GM19397 (cell line): ENCODE measurements around the gene CCDC88B.
"Not testable (repeated sequence)": the region's sequence is repeated elsewhere in the genome, so short reads cannot be mapped to it uniquely, and the experiment has no call there.

ENCODE experiments used
- ATAC-seq: cut with Tn5 transposase; IDR thresholded peaks from one replicate; pipeline ENCODE4 v1.9.1; 2021; ENCODE audit warnings: mild to moderate bottlenecking, moderate library complexity; ENCODE audit not compliant: unreplicated experiment

Gene CCDC88B

GRCh38 chr11:64318766-64319761 lies 20.9 kb upstream of the CCDC88B start:
- ATAC-seq: no peak

DNA sequence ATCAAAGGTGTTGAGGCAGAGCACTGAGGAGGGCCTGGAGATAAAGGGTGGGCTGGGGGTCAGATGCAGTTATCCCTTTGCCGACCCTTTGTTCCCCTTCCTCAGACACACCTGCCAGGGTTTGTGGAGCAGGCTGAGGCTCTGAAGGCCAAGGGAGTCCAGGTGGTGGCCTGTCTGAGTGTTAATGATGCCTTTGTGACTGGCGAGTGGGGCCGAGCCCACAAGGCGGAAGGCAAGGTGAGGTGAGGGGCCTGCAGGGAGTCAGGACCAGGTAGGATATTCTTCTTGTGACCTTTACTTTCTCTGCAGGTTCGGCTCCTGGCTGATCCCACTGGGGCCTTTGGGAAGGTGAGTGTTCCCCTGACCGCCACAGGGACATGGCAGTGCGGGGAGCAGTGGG lies 19.4 kb upstream of the CCDC88B start:
- no peak for ATAC-seq

- ATAC-seq: no peak
Measured at GRCh38 chr11:64321026-64321425, 19.0 kb upstream of the CCDC88B start.

DNA sequence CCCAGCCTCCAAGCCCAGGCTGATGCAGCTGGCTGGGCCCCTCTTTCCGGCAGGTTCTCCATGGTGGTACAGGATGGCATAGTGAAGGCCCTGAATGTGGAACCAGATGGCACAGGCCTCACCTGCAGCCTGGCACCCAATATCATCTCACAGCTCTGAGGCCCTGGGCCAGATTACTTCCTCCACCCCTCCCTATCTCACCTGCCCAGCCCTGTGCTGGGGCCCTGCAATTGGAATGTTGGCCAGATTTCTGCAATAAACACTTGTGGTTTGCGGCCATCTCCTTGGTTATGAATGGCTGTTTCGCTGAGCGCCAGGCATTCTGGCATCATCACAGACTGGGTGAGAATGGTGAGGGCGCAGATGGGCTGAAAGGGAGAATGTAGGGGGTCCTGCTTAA lies 18.5 kb upstream of the CCDC88B start:
- no peak for ATAC-seq

DNA sequence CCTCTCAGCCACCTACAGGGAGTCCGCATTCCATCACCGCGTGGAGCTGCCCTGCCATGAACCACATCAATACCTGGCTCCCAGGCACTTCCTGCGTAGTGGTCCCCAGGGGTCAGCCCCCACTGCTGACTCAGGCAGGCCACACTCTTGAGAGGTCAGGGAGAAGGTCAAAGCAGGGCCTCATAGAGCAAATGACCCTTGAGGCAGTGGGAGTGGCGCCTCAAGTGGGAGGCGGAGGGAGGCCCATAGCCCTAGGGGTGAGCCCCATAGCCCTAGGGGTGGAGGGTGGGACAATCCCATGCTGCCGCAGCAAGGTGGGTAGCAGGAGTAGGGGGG lies 17.1 kb upstream of the CCDC88B start:
- ATAC-seq: no peak

- ATAC-seq: no peak
Measured at GRCh38 chr11:64323373-64323772, 16.6 kb upstream of the CCDC88B start.

DNA sequence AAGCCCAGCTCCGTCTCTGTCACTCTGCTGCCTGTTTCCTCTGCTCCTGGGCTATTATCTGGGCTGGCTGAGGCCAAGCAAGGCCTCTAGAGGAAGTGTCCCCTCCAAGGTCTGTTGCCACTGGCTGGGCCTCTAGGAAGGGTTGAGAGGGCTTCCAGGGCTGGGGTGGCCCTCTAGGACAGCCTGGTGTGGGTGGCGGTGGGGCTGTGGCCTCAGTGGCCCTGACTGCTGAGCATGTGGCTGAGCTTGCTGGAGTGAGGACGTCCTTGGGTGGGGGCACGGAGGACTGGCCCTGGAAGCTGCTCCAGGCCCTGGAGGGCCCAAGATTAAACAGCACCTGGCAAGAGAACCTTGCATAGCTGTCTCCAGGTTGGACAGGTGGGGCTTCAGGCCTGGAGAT lies 16.0 kb upstream of the CCDC88B start:
- ATAC-seq: not testable (repeated sequence)

GRCh38 chr11:64324692-64325469 lies 15.1 kb upstream of the CCDC88B start:
- ATAC-seq: no peak

DNA sequence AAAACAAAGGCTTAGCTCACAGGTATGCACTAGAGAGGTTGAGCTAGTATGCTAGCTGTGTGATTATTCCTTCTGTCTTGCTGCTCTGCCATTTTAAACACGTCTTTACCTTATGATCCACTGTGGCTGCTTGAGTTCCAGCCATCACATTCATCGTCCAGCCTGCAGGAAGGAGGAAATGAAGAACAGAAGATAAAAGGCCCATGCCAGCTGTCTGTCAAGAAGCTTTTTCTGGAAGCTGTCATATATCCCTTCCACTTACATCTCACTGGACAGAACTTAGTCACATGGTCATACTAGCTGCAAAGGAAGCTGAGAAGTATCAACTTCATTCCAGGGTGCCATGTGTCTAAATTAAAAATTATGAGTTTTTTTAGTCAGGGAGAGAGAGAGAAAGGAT lies 12.6 kb upstream of the CCDC88B start:
- ATAC-seq: no peak

DNA sequence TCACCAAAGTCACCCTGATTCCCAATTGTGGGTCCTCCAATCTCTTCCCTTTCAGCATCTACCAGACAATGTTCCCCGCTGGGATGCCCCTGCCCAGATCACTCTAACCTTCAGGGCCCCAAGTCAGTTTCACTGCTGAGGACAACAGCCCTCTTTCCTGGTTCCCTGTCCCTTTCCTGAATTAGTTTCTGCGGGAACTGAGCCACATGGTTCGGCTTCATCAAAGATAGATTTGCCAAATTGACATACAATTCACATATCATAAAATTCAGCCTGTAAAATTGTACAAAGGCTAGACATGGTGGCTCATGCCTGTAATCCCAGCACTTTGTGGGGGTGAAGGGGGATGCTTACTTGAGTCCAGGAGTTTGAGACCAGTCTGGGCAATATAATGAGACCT lies 12.0 kb upstream of the CCDC88B start:
- ATAC-seq: no peak

DNA sequence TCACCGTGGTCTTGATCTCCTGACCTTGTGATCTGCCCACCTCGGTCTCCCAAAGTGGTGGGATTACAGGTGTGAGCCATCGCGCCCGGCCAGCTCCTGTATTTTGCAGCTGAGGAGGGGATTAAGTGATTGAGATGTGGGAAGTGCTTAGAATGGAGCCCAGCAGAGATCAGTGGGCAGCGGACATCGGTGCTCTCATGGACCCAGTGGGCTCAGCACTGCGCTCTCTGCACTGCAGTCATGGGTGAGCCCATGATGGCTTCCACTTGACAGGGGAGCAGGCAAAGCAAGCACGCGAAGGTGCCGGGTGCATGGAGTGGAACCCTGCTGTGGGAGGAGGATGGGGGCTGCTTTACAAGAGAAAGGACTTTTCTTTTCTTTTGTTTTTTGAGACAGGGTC lies 9.1 kb upstream of the CCDC88B start:
- ATAC-seq: no peak

GRCh38 chr11:64331569-64332371 lies 8.2 kb upstream of the CCDC88B start:
- no peak for ATAC-seq

- ATAC-seq: no peak
Measured at GRCh38 chr11:64333556-64333955, 6.4 kb upstream of the CCDC88B start.

DNA sequence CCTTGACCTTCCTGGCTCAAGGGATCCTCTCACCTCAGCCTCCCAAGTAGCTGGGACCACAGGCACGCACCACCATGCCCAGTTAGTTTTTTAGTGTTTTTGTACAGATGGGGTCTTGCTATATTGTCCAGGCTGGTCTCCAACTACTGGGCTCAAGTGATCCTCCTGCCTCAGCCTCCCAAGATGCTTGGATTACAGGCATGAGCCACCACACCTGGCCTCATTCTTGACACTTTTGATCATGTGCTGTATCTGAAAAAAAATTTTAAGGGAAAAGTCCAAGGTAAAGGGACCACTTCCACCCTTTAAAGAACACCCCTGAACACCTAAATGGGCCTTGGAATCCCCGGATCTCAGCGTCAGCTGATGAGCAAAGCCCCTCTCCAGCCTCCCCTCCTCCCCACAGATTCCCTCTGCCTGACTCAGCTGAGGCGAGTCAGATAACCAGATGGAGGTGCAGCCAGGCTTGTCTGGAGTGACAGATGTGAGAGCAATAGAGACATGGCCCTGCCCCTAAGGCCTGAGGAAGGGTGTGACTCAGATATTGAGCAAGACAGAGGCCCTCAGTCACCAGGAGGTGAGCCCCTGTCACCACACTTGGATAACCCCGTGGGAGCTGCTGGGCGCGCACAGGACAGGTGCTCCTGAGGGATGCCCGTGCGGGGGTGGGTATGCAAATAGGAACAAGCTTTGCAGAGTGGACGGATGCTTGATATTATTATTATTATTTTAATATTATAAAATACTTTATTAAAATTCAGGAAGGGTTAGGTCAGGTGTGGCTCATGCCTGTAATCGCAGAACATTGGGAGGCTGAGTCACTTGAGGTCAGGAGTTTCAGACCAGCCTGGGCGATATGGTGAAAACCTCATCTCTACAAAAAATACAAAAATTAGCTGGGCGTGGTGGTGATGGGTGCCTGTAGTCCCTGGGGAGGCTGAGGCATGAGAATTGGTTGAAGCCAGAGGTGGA lies 5.0 kb upstream of the CCDC88B start:
- ATAC-seq: peak; percentile 83

- no peak for ATAC-seq
Measured at GRCh38 chr11:64337538-64338249, 2.3 kb upstream of the CCDC88B start.

GRCh38 chr11:64338716-64339115 lies 1.3 kb upstream of the CCDC88B start:
- ATAC-seq: no peak

DNA sequence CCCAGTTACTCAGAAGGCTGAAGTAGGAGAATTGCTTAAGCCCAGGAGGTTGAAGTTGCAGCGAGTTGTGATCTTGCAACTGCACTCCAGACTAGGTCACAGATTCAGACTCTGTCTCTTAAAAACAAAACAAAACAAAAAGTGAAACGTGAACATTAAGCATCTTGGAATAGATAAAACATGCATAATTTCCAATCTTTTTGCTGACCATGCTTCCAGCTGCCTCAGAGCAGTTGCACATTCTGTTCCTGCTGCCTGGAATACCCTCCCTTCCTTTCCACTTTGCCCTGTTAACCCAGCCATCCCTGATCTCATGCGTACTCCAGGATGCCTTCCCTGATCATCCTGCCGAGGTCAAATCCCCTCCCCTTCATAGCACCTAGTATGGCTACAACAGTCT lies 718 bp upstream of the CCDC88B start:
- ATAC-seq: no peak

GRCh38 chr11:64340671-64341335 lies 799 bp downstream of the CCDC88B start:
- peak; percentile 36 for ATAC-seq

GRCh38 chr11:64341429-64341828 lies 1.4 kb downstream of the CCDC88B start:
- ATAC-seq: no peak
